SHP77 treated with DMSO at 0.1 percent for 48 hours (cell line): ENCODE measurements around the gene TSPAN32.
"Not testable (repeated sequence)": the region's sequence is repeated elsewhere in the genome, so short reads cannot be mapped to it uniquely, and the experiment has no call there.

Experiments
- DNase-seq: peaks from one replicate; lab custom pipeline; 2025; lab: John Stamatoyannopoulos, UW

The TSPAN32 gene

DNA sequence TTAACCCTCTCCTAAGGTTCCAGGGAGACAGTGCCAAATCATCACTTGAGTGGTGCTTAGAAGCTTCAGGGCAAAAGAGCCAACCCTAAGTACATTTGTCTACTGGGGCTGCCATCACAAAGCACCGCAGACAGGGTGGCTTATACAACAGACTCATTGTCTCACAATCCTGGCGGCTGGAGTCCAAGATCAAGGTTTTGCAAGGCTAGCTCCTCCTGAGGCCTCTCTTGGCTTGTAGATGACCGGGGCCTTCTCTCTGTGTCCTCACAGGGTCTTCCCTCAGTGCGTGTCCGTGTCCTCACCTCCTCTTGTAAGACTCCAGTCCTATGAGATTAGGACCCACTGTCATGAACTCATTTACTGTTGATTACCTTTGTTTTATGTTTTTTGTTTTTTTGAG, 41.2 kb downstream of the TSPAN32 start:
- no peak for DNase-seq

DNA sequence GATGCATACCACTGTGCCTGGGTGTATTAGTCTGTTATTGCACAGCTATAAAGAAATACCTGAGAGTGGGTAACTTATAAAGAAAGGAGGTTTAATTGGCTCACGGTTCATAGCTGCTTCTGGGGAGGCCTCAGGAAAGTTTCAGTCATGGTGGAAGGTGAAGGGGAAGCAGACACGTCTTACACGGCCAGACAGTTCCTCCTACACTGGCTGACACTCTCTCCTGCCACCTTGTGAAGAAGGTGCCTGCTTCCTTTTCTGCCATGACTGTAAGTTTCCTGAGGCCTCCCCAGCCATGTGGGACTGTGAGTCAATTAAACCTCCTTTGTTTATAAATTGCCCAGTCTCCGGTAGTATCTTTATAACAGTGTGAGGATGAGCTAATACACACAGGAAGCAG, 41.7 kb downstream of the TSPAN32 start:
- DNase-seq = no peak

DNA sequence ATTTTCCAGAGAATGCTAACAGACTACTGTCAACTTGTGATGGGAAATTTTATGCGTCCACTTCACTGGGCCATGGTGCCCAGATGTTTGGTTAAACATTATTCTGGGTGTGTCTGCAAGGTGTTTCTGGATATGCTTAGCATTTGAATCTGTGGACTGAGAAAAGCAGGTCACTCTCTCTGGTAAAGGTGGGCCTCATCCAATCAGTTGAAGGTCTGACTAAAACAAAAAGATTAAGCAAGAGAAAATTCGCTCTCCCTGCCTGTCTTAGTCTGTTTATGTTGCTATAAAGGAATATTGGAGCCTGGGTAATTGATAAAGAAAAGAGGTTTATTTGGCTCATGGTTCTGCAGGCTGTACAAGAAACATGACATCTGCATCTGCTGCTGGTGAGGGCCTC, 43.2 kb downstream of the TSPAN32 start:
- DNase-seq = no peak

DNA sequence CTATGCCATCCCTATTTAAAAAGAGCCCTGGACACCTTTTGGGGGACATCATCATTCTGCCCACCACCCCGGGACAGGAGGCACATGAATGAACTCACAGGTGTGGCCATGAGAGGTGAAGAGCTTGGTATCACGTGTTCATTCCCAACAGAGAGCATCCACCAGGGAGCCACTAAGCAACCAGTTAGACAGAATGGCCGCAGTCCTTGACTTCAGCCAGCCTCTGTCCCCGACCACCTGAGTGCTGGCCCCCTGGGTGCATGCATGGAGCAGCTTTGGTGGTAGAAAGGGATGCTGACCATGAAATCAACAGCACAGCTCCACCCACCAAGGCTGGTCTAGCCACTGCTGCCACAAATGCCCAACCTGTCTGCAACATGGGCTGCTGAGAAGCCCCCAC, 44.2 kb downstream of the TSPAN32 start:
- DNase-seq = no peak

DNA sequence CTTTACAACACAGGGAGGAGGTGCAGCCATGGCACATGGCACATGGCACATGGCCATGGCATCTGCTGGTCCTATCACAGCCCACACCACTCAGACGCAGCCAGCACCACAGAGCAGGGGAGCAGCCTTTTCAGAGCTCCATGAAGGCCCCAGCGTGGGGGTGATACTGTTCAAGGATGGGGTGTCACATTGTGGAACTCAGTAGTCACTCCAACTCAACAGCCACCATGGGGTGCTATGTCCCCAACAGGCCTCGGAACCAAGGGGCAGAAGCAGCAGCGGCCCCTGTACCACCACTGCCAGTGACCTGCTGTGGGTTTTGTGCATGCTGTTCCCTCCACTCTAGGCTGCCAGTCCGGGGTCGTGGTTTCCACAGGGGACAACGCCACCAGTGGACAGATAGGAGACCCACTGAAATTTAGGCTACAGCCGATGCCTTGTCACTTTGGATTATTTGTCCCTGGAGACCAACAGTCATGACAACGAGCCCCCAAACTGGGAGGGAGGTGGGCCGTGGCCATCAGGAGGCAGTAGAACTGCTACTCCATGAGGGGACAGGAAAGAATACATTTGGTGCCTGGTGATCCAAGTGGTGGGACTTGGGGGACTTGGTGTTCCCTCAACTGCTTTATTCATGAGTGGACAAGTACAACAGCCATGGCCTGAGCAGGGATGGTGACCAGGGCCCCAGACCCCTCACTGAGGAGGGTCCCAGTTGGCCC, 44.9 kb downstream of the TSPAN32 start:
- no peak for DNase-seq

DNA sequence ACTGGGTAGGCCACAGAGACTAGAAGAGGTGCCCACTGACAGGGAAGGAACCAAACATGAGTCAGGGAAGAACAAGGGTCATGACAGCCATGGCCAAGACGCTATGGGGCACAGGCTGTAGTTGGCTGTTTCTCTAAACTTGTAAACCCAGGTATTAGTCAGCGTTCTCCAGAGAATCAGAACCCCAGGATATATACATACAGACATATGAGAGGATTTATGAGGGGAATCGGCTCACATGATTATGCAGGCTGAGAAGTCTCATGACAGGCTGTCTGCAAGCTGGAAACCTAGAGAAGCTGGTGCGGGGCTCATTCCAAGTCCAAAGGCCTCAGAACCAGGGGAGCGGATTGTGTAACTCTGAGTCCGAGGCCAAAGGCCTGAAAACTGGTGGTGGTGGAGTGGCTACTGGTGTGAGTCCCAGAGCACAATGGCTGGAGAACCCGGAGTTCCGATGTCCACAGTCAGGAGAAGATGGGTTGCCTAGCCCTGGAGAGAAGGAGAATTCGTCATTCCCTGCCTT, 45.6 kb downstream of the TSPAN32 start:
- DNase-seq = no peak

DNA sequence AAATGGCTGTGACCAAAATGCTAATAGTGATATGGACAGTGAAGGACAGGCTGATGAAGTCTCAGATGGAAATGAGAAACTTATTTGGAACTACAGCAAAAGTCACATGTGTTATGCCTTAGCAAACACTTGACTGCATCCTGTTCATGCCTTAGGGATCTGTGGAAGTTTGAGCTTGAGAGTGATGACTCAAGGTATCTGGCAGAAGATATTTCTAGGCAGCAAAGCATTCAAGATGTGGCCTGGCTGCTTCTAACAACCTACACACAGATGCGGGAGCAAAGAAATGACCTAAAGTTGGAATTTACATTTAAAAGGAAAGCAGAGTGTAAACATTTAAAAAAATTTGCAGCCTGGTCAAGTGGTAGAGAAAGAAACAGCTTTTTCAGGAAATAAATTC, 47.2 kb downstream of the TSPAN32 start:
- DNase-seq = no peak

DNA sequence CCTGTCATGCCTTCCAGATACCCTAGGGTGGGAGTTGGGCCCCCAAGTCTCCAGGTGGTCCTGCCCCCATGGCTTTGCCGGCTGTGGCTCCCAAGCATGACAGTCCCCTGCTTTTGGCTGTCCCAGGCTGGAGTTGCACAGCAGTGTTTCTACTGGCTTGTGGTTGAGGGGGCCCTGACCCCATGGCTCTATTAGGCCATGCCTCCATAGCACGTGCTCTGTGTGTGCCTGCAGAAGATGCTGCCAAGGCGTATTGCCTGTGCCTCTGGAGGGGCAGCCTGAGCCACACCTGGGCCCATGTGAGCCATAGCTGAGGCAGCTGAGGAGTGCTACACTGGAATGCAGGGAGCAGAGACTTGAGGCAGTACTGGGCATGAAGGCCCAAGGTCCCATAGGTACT, 49.9 kb downstream of the TSPAN32 start:
- DNase-seq = no peak

DNA sequence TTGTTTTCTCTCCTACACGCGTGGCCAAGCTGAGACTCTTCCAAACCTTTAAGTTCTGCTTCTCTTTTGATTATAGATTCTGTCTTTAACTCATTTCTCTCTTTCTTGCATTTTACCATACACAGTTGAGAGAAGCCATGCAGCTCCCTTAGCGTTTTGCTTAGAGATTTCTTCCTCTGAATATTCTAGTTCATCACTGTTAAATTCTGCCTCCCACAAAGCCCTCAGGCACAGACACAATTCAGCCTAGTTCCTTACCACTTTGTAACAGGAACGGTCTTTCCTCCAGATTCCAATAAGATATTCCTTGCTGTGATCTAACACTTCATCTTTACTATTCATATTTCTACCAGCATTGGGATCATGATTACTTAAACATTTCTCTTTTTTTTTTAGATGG, 50.6 kb downstream of the TSPAN32 start:
- DNase-seq = no peak

DNA sequence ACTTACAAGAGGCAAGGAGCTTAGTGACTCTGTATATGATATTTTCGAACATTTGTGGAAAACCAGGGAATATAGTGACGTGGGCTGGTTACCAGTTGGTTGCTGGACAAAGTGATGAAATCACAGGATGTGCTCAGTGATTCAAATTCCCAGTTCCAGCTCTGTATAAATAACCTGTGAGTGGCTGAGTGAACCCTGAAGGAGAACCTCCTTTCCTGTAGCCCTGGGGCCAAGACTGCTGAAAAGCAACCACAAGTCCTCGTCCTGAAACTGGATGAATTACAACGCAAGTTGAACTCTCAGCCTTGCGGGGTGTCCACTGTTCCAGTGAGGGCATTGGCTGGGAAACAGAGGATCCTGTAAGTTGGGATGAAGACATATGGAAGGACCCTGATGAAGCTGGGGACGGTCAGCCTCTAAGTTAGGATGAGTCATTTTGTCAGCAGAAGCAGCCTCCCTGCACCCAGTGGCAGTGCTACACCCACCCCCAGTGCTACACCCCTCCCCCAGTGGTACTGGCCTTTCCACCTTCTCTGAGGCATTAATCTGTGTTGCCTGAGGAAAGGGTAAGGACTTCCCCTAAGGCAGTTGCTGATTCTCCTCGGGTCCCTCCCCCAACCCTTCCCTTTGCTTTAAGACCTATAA, 53.3 kb downstream of the TSPAN32 start:
- no peak for DNase-seq

DNA sequence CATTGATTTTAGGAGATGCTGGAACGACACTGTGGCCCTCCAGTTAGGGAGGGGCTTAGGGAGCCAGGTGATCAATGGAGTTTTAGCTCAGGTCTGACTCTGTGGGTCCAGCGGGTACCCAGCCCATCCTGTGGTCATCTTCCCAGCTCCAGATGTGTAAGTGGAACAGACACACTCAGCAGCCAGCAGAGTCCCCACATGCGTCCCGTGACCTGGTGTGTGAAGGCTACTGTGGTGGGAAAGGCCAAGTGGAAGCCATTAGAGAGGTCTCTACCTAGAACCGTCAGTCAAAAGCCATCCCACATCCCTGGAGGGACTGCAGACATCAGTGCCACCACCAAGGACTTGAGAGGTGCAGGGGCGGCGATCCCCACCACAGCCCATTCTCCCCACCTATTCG, 55.4 kb downstream of the TSPAN32 start:
- no peak for DNase-seq

DNA sequence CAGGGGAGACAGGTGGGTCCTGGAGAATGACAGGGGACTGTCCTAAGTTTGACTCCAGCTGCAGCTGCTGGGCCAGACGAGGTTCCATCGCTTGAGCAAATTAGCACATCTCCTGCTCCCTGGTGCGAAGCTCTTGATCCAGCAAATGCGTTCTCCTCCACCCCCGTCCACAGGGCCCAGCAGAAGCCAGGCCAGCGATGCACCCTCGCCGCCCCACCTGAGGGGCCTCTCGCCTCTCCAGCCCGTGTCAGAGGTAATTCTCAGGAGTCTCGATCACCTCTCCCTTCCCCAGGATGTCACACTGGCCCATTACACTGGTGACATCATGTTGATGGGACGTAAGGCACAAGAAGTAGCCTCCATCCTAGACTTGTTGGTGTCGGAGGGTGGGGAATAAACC, 55.8 kb downstream of the TSPAN32 start:
- DNase-seq = not testable (repeated sequence)

DNA sequence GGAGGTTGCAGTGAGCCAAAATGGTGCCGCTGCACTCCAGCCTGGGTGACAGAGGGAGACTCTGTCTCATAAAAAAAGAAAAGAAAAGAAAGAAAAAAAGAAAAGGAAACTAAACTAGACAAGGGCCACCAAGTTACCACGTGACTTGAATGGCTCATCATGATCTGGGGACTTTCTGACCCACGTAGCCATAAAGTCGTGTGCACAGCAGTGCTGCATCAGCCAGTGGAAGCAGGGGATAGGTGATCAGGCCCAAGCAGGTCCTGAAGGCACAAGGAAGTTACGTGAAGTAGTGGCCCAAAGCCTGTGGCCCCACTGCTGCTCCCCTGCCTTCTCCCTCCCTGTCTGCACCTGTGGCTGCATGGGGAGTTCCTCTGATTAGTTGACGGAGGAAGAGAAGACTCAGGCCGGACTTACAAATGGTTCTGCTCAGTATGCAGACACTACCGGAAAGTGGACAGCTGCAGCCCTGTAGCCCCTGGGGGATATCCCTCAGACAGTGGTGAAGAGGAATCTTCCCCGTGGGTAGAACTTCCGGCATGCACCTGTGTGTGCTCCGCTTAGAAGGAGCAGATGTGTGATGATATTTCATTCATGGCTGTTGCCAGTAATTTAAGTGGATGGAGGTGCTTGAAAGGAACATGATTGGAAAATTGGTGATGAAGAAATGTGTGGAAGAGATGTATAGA, 57.1 kb downstream of the TSPAN32 start:
- no peak for DNase-seq

DNA sequence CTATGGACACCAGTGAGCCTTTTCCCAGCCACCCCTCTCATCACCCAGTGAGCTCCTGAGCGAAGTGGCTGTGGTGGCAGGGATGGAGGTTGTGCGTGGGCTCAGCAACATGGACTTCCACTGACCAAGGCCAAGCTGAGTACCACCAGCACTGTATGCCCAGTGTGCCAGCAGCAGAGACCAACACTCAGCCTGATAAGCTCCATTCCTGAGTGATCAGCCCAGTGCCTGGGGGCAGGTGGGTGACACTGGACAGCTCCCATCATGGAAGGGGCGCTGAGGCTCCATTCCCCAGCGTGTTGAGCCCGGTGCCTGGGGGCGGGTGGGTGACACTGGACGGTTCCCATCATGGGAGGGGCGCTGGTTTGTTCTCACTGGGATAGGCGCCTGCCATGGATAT, 57.7 kb downstream of the TSPAN32 start:
- DNase-seq = no peak

DNA sequence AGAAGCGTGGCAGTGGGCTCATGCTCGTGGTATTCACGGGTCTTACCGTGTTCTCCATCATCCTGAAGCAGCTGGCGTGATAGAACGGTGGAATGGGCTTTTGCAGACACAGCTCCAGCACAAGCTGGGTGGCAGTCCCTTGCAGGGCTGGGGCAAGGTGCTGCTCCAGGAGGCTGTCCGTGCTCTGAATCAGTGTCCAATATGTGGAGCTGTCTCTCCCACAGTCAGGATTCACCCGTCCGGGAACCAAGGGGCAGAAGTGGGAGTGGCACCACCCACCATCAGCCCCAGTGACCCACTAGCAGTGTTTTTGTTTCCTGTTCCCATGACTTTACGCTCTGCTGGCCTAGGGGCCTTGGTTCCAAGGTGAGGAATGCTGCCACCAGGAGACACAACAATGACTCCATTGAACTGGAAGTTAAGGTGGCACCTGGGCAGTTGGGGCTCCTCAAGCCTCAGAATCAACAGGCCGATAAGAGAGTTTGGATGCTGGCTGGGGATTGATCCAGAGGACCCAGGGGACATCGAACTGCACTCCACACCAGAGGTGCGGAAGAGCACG, 58.3 kb downstream of the TSPAN32 start:
- DNase-seq = no peak

DNA sequence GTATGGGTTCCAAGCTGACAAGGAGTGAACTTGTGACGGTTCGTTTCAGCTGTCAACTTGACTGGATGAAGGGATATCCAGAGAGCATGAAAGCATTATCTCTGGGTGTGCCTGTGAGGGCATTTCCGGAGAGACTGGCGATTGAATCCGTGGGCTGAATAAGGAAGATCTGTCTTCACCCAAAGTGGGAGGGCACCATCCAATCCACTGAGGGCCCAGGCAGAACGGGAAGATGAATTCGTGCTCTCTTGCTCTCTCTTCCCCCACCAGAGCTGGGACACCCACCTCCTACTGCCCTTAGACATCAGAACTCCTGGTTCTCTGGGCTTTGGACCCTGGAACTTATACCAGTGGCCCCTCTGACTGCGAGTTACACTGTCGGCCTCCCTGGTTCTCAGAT, 59.8 kb downstream of the TSPAN32 start:
- no peak for DNase-seq

DNA sequence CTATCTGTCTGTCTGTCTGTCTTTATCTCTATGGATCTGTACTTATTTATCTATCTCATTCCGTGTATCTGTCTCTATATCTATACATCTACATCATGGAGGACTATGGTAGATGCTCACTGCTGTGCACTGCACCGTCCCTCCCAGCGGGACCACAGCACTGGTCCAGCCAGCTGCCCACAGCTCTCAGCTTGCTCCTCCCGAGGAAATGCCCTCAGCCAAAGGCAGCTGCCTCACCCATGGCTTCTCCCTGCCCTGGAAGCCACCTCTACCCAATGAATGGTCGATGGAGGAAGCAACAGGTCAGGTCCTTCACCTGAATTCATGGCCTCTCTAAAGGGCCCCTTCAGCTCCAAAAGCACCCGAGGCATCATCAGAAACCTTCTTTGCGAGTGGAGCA, 60.6 kb downstream of the TSPAN32 start:
- no peak for DNase-seq

DNA sequence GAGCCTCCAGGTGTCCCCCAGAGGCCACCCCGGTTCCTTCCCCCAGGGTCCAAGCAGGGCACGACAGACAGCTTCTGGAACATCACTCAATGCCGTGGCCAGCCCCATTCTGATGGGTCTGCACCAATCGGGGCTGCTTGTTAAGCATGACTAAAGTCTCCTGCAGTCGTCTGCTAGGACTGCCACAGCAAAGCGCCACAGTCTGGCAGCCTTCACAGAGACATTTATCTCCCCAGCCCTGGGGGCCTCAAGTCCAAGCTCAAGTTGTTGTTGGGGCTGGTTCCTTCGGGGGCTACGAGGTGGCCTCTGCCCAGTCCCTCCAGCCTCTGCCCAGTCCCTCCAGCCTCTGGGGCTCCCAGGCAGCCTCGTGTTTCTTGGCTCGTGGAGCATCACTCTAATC, 61.3 kb downstream of the TSPAN32 start:
- DNase-seq = no peak

DNA sequence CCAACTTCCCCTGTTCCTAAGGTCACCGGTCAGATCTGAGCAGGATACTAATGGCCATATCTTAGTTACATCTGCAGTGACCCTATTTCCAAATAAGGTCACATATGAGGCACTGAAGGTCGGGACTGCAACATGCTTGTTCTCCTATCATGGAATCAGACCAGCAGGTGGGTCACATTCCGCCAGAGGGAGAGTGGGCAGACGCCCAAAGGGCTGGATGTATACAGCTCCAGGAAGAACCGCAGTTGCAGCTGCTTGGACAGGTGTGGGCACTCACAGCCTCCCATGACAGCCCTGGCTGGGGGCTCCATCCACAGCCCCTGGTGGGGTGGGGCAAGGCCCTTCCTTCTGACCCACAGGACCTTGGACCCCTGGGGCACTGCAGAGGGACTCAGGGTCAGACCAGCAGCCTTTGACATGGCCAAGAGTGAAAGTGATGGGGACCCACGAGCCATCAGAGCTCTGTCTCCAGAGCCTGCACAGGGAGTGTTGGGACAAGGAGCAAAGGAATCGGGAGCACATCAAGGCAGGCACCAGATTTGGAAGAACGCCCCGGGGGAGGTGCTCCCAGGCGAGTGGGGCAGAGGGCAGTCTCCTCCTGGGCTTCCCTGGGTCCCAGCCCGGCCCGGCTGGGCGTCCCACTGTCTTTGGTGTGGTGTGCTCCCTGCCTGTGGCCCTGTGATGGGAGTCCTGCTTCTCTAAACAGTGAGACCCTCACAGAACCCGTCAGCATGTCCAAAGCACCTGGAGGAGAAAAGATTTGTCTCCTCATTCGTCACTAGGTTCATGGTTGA, 62.0 kb downstream of the TSPAN32 start:
- no peak for DNase-seq

DNA sequence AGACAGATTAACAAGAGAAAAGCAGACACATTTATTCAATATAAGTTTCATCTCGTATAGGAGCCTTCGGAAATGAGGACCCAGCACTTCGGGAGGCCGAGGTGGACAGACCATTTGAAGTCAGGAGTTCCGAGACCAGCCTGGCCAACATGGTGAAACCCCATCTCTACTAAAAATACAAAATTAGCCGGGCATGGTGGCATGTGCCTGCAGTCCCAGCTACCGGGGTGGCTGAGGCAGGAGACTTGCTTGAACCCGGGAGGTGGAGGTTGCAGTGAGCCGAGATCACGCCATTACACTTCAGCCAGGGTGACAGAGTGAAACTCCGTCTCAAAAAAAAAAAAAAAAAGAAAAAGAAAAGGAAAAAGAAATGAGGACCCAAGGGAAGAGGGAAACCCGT, 62.6 kb downstream of the TSPAN32 start:
- DNase-seq = not testable (repeated sequence)

DNA sequence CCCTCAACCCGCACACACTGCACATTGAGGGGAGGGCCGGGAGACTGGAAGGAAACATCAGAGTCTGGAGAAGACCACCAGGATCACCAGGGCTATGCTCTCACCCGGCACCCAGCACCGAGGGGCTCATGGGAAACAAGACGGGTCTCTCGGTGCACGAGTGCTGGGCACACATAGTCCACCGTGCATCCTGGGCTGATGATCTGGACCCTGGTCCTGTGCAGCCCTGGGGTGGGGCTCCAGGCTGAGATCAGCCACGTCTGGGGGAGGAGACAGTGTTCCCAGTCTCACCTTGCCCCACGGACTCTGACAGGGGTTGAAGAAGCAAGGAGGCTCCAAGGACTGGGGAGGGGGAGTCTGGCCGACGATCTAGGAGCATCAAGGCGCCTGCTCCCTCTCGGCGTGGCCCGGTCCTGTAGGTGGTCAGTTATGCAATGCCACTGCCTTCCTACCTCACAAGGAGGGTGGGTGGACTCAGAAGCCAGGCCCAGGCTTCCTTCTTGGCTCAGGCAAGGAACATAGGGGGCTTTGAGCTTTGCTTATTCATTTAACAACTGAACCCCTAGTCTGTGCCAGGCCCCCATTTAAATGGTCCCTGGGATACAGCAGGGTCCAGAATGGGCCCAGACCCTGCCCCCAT, 63.9 kb downstream of the TSPAN32 start:
- DNase-seq = no peak

DNA sequence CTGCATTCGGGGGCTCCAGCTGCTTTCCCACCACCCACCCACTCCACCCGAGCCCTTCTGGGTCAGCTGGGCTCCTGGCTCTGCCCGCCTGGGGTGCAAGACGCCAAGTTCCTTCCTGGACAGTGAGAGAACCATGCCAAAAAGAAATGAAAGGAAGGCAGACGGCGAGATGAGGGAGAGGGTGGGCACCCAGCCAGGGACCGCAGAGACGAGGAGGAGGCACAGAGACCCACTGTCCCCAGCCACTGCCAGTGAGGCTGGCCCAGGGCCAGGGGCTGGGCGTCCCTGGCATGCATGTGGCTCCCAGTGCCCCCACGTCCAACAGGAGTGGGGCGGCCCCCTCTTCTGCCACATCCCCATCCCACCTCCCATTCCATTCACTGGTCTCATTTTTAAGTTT, 64.5 kb downstream of the TSPAN32 start:
- DNase-seq = no peak
